ENCODE data around the gene BLMH. TPM values are rescaled to one million over a fixed set of nuclear protein-coding genes. Genes with fewer than 3 reads are reported as not detected.

BLMH gene
- total RNA-seq, 4 donors from 2014 or later: 17.5 to 31.7 (median 27.1) TPM

DNA sequence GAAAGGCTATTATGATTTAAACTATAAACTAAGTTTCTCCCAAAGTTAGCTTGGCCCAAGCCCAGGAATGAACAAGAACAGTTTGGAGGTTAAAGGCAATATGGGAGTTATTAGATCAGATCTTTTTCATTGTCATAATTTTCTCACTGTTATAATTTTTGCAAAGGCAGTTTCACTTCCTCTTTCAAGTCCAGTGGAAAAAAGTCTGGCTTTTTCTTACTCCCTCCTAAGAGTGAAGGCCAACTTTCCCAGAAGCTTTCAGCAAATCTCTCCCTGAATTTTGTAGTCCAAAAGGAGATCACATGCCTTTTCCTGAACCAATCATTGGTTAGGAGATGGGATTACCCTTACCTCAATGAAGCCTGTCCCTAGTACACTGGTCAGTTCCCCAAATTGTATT, 9.1 kb upstream of the BLMH start:
- Histone ChIP-seq H3K27ac (no peak overlapping the region), H3K36me3 (no peaks in the 10 kb centered on the region), H3K27me3 (no peaks in the 10 kb centered on the region), H3K4me3 (replicated peaks in 1 of 3) (no peak overlapping the region), H3K9me3 (no peaks in the 10 kb centered on the region), H3K4me1 (no peaks in the 10 kb centered on the region)
- intact Hi-C loops (cut with DNase I): no loop called here
- no peak for DNase-seq
- TF ChIP-seq, protein P1, sequence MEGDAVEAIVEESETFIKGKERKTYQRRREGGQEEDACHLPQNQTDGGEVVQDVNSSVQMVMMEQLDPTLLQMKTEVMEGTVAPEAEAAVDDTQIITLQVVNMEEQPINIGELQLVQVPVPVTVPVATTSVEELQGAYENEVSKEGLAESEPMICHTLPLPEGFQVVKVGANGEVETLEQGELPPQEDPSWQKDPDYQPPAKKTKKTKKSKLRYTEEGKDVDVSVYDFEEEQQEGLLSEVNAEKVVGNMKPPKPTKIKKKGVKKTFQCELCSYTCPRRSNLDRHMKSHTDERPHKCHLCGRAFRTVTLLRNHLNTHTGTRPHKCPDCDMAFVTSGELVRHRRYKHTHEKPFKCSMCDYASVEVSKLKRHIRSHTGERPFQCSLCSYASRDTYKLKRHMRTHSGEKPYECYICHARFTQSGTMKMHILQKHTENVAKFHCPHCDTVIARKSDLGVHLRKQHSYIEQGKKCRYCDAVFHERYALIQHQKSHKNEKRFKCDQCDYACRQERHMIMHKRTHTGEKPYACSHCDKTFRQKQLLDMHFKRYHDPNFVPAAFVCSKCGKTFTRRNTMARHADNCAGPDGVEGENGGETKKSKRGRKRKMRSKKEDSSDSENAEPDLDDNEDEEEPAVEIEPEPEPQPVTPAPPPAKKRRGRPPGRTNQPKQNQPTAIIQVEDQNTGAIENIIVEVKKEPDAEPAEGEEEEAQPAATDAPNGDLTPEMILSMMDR (IDR thresholded peaks at IDR 0.05): no peak
- no peak for TF ChIP-seq POLR2A (IDR thresholded peaks at IDR 0.05)

DNA sequence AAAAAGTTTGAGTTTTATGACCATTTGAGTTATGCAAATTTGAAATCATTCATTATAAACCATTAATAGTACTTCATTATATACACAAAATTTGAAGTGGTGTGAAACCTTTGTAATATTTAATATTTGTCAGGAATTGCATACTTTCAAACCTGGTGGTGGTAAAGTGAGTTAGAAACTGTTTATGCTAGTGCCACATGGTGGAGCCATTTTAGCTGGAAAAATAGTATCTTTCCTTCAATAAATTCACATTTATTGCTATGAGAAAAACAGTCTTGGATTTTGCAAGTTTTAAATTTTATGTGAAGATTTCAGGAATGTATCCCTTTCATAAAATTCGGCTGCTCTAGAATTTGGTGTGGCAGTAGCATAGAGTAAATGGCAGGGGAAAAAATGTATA, 7.3 kb upstream of the BLMH start:
- TF ChIP-seq, protein P1 (IDR thresholded peaks at IDR 0.05): no peak
- TF ChIP-seq POLR2A (IDR thresholded peaks at IDR 0.05): no peak
- Histone ChIP-seq H3K4me3 (replicated peaks in 1 of 3) (no peak overlapping the region), H3K9me3 (no peaks in the 10 kb centered on the region), H3K4me1 (no peaks in the 10 kb centered on the region), H3K27ac (no peak overlapping the region), H3K27me3 (no peaks in the 10 kb centered on the region), H3K36me3 (no peaks in the 10 kb centered on the region)
- no peak for DNase-seq
- 77 to 89% methylated on average over 1 of the region's 1 CpG for WGBS, 2 donors
- intact Hi-C loops (cut with DNase I): no loop called here

DNA sequence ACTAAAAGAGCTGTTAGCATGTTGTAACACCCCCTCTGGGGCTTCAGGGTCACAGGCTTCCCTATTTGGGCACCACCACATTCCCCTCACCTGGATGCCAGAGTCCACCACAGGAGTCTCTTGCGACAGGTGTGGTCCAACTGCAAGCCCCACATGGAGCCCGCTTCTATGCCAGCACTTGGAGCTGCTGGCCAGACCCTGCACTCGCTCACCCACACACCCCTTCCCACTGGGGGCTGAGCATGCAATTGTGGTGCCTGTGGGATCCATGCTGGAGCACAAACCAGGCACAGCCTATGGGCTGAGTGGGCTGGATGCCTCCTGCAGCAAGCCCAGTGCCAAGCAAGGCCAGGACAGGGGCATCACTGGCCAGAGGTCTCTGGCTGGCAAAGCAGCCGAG, 6.0 kb upstream of the BLMH start:
- Histone ChIP-seq H3K27me3 (no peaks in the 10 kb centered on the region), H3K27ac (no peak overlapping the region), H3K36me3 (no peaks in the 10 kb centered on the region), H3K4me3 (replicated peaks in 1 of 3) (no peak overlapping the region), H3K4me1 (no peaks in the 10 kb centered on the region), H3K9me3 (no peaks in the 10 kb centered on the region)
- intact Hi-C loops (cut with DNase I): no loop called here
- no peak for DNase-seq
- TF ChIP-seq, protein P1 (IDR thresholded peaks at IDR 0.05): no peak
- WGBS, 2 donors: 100% methylated on average over 4 of the region's 4 CpGs

DNA sequence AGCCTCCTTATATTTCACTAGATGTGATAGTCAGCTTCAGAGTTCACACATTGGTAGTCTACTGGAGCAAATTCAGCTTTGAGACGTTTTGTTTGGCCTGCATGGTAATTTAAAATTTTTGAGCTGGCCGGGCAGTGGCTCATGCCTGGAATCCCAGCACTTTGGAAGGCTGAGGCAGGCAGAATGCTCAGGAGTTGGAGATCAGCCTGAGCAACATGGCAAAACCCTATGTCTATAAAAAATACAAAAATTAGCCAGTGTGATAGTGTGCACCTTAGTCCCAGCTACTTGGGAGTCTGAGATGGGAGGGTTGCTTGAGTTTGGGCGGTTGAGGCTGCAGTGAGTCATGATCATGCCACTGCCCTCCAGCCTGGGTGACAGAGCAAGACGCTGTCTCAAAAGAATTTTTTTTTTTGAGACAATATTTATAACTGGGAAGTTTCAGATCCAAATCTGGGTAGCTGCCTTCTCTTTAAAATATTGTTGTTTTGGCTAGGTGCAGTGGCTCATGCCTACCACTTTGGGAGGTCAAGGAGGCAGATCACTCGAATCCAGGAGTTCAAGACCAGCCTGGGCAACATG, 4.8 kb upstream of the BLMH start:
- no peaks in the 10 kb centered on the region for H3K9me3 ChIP-seq
- H3K36me3 ChIP-seq: no peaks in the 10 kb centered on the region
- no peak for DNase-seq
- 60 to 64% methylated on average over 5 of the region's 5 CpGs for WGBS, 2 donors
- H3K27me3 ChIP-seq: no peaks in the 10 kb centered on the region
- TF ChIP-seq POLR2A (IDR thresholded peaks at IDR 0.05): no peak
- TF ChIP-seq, protein P1 (IDR thresholded peaks at IDR 0.05): no peak
- no peak overlapping the region for H3K4me3 ChIP-seq (replicated peaks in 1 of 3)
- intact Hi-C loops (cut with DNase I): no loop called here
- H3K27ac ChIP-seq: no peak overlapping the region
- no peaks in the 10 kb centered on the region for H3K4me1 ChIP-seq

DNA sequence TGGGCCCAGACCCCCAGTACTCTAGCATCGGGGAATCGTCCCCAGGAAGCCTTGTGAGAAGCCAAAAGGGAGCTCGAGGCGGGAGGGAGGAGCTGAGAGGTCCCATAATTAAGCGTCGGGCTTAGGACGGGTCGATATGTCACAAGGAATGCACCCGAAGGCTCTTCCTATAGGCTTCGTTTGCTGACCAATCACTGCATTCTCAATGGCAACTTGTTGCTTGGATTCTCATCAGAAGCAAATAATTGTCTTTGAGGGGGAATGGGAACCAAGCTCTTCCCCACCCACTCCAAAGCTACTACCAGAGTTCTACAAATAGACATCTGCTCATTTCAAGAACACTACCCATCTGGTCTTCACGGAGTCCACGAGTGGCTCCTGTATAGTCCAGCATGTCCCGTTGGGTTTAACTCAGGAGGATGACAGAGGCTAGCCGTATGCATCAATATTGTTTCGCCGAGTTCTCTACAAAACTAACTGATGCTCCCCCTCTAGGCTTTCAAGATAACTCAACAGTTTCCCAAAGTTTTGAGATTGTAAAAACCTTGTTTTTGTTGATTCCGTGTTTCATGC, 628 bp upstream of the BLMH start:
- Histone ChIP-seq H3K27ac (peak overlapping the region; percentile 5 to 64 (median 60)), H3K4me3 (replicated peaks in 1 of 3) (peak overlapping the region; percentile 88 to 99 (median 89)), H3K27me3 (no peaks in the 10 kb centered on the region), H3K4me1 (peaks cover 9 to 11% of the 10 kb centered on the region in 2 donors), H3K9me3 (no peaks in the 10 kb centered on the region), H3K36me3 (peaks cover 4 to 5% of the 10 kb centered on the region in 2 donors)
- intact Hi-C loops (cut with DNase I): no loop called here
- TF ChIP-seq, protein P1 (IDR thresholded peaks at IDR 0.05): no peak
- DNase-seq: no peak
- 31 to 35% methylated on average over 16 to 17 of the region's 17 CpGs for WGBS, 2 donors

All from thyroid gland (tissue), 4 donors.